ENCODE data around the gene ABCA4. TPM values are rescaled to one million over a fixed set of nuclear protein-coding genes. Genes with fewer than 3 reads are reported as not detected.

Gene ABCA4
- total RNA-seq, 1 donor from 2014 or later, result 3.2 TPM

- DNase-seq (ENCODE audit: extremely low spot score, unreplicated experiment), result no peak
- H3K4me3 Mint-ChIP-seq, result no peak overlapping the region
- peak overlapping the region; percentile 35 for H3K27ac Mint-ChIP-seq
- H3K9me3 Mint-ChIP-seq, result peaks cover 5% of the 10 kb centered on the region
- no peaks in the 10 kb centered on the region for H3K36me3 Mint-ChIP-seq
- peaks cover 37% of the 10 kb centered on the region for H3K4me1 Mint-ChIP-seq (ENCODE audit: unreplicated experiment)
- no peaks in the 10 kb centered on the region for H3K27me3 Mint-ChIP-seq
- no peak for TF ChIP-seq CTCF (conservative IDR thresholded peaks at IDR 0.05)
These were observed 9.1 kb downstream of the ABCA4 start for GRCh38 chr1:94111879-94112278.

GRCh38 chr1:94110946-94111740 lies 9.8 kb downstream of the ABCA4 start:
- Mint-ChIP-seq H3K4me1 (ENCODE audit: unreplicated experiment) (peaks cover 37% of the 10 kb centered on the region), H3K27ac (peak overlapping the region; percentile 35), H3K27me3 (no peaks in the 10 kb centered on the region), H3K4me3 (no peak overlapping the region), H3K9me3 (peaks cover 5% of the 10 kb centered on the region), H3K36me3 (no peaks in the 10 kb centered on the region)
- no peak for DNase-seq (ENCODE audit: extremely low spot score, unreplicated experiment)
- no peak for TF ChIP-seq CTCF (conservative IDR thresholded peaks at IDR 0.05)

- no peaks in the 10 kb centered on the region for H3K27me3 Mint-ChIP-seq
- peaks cover 5% of the 10 kb centered on the region for H3K9me3 Mint-ChIP-seq
- H3K27ac Mint-ChIP-seq, result peak overlapping the region; percentile 78
- H3K36me3 Mint-ChIP-seq, result no peaks in the 10 kb centered on the region
- no peak for TF ChIP-seq CTCF (conservative IDR thresholded peaks at IDR 0.05)
- no peak for DNase-seq (ENCODE audit: extremely low spot score, unreplicated experiment)
- no peak overlapping the region for H3K4me3 Mint-ChIP-seq
- H3K4me1 Mint-ChIP-seq (ENCODE audit: unreplicated experiment), result peaks cover 35% of the 10 kb centered on the region
These were observed 10.8 kb downstream of the ABCA4 start for GRCh38 chr1:94110021-94110761.

GRCh38 chr1:94109478-94109877 lies 11.5 kb downstream of the ABCA4 start:
- DNase-seq (ENCODE audit: extremely low spot score, unreplicated experiment), result no peak
- Mint-ChIP-seq H3K4me3 (no peak overlapping the region), H3K9me3 (no peaks in the 10 kb centered on the region), H3K27ac (peak overlapping the region; percentile 78), H3K27me3 (no peaks in the 10 kb centered on the region), H3K4me1 (ENCODE audit: unreplicated experiment) (peaks cover 39% of the 10 kb centered on the region), H3K36me3 (no peaks in the 10 kb centered on the region)
- no peak for TF ChIP-seq CTCF (conservative IDR thresholded peaks at IDR 0.05)

- no peak for TF ChIP-seq CTCF (conservative IDR thresholded peaks at IDR 0.05)
- DNase-seq (ENCODE audit: extremely low spot score, unreplicated experiment), result no peak
- H3K4me1 Mint-ChIP-seq (ENCODE audit: unreplicated experiment), result peaks cover 47% of the 10 kb centered on the region
- H3K9me3 Mint-ChIP-seq, result no peaks in the 10 kb centered on the region
- H3K4me3 Mint-ChIP-seq, result peak overlapping the region; percentile 9
- peak overlapping the region; percentile 96 for H3K27ac Mint-ChIP-seq
- H3K36me3 Mint-ChIP-seq, result no peaks in the 10 kb centered on the region
- no peaks in the 10 kb centered on the region for H3K27me3 Mint-ChIP-seq
These were observed 13.8 kb downstream of the ABCA4 start for GRCh38 chr1:94107141-94107540.
